ENCODE results near the gene PDE11A.

PDE11A gene

DNA sequence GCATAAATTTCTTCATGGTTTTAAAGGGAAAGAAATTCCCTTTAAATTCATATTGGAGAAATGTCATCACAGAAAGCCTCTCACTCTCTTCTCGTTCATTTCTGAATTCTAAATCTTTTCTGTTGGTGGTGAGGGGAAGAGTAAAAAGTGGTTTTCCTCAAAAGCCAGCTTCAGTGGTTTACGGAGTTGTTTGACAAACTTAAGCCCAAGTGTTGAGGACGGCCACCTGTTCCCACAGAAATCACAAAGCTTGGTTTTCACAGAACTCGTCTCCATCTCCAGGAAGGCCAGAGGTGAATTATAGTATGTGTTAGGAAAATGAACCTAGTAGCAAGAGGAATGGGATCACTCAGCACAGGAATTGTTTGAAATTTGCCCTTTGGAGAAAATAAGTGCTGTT is 316.2 kb downstream of the PDE11A start:
- DNase-seq (ENCODE audit: low read depth): no peak

DNA sequence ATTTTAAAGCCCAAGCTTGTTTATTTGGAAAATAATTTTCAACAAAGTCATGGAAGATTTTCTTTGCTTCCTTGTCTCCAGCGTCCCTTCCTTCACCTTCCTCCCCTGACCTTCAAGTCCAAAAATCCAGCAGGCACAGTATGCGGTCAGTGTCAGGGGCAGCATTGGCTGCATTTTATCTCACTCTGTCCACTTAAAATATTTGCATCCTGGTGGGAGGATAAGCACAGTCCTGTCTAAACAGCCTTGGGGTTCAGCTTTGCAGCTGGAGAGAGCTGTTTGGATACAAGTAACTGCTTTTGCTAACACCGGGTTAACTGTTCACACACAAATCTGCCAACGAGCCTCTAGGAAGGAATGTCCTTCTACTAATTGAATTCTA is 318.1 kb downstream of the PDE11A start:
- DNase-seq (ENCODE audit: low read depth): no peak

DNA sequence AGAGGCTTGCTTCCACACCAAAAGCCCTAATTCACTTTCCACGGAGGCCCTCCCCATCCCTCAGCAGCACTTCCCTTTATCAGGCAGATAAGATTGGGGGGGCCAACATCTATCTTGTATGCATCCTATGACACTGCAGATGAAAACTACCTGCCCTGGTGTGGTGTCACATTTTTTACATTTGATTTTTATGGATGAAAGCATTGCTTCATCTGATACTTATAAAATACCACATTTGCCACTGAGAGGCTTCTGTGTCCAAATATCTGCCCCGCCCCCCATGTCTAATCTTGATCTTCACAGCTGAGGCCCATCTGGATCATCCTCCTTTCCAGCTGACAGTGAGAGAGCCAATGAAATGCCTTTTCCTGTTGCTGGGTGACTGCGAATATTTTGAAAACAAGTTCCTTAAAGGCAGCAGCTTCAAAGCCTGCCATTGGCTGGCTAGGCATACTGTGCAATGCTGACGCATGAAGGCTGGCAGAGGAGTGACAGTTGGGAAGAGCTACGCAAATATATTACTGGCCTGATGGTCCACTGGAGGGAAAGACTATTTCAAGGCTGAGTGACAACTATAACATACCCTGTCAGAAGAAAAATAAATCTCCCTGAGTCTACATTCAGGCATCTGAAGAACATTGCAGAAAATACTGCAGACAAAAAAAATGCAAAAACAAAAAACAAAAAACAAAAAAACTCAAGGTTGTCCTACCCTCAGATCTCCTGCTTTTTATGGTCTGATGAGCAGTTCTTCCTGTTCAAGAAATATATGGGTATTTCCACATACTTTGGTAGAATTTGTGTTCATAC is 318.7 kb downstream of the PDE11A start:
- no peak for DNase-seq (ENCODE audit: low read depth)

DNA sequence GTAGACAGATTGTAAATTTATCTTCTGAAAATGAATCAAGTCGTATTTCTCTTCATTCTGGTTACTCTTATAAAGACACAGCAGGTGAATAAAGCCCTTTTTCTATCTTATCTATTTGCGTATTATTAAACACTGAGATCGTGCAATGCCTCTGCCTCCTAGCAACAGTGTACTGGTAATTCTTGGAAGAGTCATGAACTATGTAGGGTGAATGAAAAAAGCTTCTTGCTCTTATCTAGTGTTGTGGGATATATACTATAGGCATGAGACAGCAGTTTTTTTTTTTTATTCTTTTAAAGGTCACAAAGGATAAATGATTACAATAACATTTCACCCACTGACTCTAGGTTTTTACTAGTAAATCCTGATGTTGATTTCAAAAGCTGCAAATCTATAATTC is 324.2 kb downstream of the PDE11A start:
- no peak for DNase-seq (ENCODE audit: low read depth)

DNA sequence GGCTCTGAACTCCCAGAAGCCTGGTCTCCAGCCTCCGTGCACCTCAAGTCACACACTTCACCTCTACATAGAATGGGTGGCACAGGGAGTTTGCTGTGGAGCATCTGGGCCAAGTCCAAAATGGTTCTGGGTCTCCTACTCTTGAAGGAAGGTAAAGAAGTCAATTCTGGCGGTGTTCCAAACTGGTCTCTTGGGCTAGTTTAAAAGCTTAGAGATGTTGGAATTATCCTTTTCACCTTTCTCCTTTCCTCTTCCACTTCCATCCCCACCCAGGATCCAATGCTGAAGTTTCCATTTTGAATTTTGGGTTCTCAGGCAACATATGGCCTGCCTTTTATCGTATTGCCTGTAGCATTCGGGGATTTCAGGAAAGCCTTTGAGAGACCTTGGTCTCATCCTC is 325.2 kb downstream of the PDE11A start:
- no peak for DNase-seq (ENCODE audit: low read depth)

DNA sequence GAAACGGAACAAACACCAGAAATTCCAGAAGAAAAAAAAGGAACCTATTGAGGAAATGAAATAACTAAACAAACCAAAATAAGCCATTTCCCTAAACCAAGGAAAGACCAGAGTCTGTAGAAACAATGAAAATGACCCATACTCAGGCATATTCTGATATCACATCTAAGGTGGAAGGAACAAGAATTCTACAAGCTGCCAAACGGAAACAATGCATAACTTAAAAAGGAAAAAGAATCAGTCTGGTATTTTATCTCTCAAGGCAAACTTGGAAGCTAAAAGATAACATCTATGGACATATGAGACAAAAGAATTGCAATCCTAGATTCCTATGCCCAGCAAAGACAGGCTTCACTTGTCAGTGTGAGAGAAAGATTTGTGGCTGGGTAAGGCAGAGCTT is 326.2 kb downstream of the PDE11A start:
- DNase-seq (ENCODE audit: low read depth): no peak

DNA sequence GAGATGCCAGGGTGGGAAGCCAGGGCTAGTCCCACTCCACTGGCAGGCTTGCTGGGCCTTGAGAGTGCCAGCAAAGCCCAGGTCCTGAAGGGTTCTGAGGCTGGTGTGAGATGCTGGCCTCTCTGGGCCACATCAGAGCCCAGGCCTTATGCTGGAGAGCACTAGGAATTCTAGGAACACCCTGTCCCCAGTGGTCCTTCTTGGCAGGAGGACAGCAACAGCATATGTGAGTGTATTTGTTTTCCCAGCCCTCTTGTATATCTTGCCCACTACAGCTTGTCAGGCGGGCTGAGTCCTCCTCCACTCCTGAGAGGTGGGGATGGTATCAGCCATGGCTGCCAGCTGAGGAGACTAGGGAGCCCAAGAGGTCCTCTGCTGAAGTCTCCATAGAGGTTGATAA is 327.0 kb downstream of the PDE11A start:
- DNase-seq (ENCODE audit: low read depth): no peak

DNA sequence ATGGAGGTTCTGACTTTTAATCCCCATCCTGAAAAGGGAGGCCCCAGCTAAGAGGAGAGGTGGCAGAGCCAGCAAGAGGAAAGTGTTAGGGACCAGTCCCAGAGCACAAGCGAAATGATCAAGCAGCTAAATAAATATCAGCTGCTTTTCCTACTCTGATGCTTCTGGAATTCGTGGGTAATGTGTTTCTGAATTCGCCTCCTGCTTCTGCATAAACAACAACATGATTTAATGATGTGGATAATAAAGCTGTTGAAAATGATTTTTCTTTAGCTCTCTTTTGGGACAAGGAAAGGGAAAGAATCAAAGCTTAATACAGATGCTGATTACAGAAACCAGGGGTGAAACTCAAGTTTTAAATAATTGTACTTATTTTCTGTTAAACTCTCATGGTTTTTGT is 329.7 kb downstream of the PDE11A start:
- no peak for DNase-seq (ENCODE audit: low read depth)

DNA sequence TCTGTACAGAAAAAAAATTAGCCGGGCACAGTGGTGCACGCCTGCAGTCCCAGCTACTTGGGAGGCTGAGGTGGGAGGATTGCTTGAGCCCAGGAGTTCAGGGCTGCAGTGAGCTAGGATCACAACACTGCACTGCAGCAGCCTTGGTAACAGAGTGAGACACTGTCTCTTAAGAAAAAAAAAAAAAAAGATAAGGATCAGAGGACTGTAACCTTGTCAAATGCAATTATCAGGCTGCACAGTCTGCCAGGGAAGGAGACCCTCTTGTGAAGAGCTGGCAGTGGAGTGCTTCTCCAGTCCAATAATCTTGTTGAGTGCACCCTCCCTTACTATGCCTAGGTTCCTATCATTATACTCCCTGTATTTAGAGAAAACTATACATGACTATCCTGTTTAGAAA is 330.7 kb downstream of the PDE11A start:
- no peak for DNase-seq (ENCODE audit: low read depth)

DNA sequence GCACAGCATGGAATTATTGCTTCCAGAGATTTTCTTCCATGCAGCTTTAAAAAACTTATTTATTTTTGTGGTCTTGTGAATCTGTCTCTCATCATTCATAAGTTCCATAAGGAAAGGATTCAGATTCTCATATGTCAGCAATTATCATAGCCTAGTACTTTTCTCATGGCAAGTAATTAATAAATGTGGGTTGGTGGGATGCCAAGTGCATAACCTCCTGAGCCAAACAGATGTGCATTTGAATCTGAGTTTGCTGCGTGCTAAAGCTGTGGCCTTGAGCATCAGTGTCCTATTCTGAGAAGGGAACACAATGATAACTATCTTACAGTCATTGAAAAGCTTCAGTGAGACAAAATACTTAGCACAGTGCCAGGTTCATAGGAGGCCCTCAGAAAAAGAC is 331.9 kb downstream of the PDE11A start:
- no peak for DNase-seq (ENCODE audit: low read depth)

DNA sequence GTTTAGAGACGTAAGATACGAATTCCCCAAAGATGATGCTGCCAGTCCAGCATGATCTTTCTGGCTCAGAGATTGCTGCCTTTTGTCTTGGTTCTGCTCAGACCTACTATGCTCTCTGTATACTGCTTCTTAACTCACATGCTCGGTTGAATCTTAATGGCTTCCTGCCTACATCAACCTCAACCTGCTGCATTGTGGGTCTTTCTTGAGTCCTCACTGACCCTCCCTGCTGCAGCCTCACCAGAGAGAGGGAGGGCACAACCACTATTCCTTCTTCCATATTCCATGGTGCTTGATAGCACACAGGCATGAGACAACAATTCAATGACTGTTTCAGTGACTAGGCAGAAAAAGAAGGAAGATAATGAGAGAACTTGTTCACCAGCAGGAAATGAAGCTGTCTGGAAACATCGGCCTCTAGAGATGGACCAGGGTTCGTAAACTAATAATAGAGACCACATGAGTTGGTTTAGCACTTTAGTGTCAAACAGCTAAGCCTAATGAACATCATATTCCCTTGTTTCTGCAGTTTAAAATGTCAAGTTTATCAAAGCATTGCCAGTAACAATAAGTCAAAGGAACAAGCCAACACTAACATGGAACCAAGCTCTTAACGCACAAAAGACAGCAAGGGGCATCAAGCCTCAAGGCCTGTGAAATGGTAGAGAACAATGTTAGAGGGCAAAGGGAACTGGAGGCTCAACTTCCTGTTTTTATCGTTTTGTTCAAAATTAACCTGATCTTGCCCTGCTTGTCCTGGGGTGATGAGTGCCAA is 333.9 kb downstream of the PDE11A start:
- DNase-seq (ENCODE audit: low read depth): no peak

DNA sequence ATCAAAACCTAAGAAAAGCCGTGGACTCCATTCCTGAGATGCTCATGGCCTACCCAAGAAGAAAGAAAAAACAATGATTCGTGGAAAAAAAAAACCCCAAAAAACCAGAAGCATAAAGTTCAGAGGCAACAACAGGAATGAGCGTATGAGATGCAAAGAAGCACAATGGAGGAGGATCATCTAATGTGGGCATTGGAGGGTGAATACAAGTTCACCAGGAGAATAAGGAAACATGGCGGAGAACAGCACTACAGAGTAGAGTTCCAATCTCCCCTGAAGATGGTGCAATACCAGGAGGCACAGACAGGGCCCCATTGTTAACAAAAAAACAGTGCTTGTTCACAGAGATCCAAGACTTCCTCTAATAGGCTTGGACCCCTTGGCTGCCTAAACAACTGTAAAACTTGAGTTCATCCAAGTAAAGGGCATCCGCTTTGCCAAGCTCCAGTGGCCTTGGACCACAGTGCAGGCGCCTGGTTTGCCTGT is 337.2 kb downstream of the PDE11A start:
- DNase-seq (ENCODE audit: low read depth): no peak

DNA sequence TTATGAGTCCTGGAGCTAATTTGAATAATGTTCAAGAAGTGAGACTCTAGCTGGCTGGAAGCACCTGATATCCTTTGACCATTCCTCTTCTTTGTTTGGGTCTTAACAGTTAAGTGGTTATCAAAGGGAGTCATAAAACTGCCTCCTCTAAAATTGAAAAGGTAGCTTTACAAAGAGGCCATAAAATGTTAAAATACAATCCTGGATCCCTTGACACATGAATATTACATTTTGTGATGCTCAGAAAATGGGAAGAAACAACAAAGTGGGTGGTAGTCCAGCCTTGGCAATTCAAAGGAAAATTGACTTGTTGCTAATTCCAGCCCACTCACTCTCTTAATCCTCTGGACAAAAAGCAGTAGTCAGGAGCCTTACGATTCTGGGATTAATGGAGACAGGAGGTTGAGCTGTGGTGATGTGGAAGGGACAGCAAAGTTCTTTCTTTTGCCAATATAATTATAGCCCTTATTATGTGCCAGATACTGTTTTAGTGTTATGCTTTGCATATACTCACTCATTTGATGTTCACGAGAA is 339.2 kb downstream of the PDE11A start:
- no peak for DNase-seq (ENCODE audit: low read depth)

DNA sequence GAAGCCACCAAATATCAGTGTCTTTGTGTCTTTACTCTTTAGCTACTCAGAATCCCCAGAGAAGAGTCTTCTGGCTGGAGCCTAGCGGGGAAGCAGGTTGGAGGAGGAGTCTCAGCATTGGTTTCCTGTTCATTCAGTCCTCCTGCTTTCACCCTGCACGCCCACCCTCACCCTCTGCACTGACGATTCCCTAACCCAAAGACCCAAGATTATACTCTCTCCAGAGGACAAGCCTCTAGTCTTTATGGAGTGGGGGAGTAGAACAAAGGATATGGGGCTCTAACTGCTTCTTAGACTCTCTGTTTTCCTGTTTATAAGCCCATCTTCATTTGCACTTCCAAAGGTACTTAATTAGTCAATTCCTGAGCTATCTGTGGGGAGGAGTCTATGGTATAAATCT is 341.2 kb downstream of the PDE11A start:
- no peak for DNase-seq (ENCODE audit: low read depth)

DNA sequence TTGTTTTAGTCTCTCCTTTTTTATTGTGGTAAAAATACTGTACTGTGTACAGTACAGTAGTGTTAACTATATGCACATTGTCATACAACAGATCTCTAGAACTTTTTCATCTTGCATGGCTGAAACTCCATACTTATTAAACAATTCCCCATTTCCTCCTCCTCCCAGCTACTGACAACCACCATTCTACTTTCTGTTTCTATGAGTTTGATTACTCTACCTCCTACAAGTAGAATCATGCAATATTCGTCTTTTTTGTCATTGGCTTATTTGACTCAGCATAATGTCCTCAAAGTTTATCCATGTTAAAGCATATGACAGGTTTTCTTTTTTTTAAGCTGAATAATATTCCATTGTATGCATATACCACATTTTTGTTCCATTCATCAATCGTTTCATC is 341.8 kb downstream of the PDE11A start:
- no peak for DNase-seq (ENCODE audit: low read depth)

DNA sequence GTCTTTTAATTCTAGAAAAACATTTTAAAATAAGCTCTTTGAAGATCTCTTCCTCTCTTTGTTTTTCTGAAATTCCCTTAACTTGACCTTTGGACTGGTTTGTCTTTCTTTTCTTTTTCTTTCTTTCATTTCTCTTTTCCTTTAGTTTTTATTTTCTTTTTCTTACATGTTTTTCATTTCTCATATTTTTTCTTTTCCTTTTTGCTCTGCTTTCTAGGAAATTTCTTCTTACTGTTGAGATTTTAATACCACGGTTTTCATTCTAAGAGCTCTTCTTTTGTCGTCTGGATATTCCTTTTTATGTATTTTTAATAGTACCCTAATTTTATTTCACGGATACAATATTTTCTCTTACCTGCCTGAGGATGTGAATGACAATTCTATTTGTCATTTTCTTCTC is 342.2 kb downstream of the PDE11A start:
- no peak for DNase-seq (ENCODE audit: low read depth)

DNA sequence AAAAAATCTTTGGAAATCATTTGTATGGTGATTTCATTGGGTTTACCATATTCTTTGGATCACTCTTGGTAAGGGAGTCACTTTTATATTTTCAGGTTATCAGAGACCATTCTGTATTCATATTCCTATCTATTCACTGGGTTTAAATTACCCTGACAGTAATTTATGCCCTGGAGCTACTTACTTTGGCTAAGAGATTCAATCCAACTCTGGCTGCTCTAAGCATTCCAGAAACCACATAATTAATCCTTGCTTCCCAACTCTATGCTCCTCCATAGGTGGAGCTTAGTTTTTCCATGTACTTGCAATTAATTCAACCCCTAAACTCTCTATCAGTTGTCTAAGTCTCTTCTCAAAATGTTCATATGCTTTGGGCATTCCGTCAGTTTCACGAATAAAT is 343.7 kb downstream of the PDE11A start:
- no peak for DNase-seq (ENCODE audit: low read depth)

DNA sequence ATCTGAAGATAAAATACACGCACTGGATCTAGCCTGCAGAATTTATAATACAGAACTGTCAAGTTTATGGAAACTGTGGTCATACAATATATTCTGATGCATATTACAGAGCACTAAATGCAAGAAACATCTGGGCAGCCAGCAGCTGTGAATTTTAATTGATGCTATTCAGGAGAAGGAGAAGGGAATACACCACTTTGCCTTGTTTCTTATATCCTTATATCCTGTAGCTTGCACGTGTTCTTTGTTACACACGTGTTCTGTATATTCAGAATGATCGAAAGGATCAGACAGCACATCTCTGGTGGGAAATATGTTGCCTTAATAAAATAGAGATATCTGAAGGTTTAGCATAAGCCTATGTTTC is 344.2 kb downstream of the PDE11A start:
- DNase-seq (ENCODE audit: low read depth): no peak

DNA sequence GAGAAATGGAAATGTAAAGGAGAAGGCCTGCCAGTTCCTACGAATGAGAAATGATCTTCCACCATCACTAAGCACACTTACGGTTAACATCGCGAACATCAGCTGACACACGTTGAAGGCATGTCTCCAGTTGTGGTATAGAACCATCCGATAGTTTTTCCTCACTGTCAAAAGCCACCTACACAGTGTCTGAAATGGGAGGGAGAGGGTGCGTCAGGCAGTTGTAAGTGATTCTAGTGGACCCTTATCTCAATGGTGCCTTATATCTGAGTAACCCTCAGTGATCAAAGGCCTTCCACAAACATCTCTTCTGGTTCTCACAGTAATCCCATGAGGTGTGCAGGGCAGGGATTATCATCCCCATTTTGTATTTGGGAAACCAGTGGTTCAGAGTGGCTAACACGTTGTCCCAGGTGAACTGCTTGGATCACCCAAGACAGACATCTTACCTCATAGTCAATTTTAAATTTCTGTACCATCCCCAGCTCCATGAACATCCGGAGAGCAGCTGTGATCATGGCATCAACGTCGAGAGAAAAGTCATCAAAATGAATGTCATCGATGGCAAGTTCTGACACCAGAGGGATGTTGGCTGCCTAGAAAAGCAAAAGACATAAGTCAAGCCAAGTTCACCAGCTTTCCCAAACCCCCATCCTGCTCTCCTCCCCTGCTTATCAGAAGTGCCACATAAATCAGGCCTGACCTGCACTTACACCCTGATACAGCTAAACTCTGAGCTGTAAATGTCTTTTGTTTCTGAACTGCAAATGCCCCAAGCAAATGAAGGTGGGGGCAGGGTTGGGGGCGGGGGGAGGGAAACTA is 344.8 kb downstream of the PDE11A start:
- DNase-seq (ENCODE audit: low read depth): no peak

DNA sequence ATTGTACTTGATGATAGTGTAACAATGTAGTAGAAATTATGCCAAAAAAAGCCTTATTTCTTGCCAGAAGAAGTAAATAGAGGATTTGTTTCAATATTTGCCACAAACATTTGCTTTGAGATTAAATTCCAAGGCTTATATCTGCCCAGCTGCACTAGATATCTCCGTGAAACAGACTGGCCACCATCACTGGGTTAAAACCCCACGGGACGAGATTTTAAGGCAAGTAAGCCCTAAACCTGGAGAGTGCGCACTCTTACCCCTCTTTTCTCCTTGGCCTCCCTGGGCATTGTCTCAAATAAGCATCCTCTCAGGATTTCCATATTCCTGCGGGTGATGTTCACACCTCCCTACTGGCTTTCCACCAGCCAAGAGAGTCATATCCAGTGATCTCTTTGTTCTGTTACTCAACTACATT is 345.6 kb downstream of the PDE11A start:
- no peak for DNase-seq (ENCODE audit: low read depth)

DNA sequence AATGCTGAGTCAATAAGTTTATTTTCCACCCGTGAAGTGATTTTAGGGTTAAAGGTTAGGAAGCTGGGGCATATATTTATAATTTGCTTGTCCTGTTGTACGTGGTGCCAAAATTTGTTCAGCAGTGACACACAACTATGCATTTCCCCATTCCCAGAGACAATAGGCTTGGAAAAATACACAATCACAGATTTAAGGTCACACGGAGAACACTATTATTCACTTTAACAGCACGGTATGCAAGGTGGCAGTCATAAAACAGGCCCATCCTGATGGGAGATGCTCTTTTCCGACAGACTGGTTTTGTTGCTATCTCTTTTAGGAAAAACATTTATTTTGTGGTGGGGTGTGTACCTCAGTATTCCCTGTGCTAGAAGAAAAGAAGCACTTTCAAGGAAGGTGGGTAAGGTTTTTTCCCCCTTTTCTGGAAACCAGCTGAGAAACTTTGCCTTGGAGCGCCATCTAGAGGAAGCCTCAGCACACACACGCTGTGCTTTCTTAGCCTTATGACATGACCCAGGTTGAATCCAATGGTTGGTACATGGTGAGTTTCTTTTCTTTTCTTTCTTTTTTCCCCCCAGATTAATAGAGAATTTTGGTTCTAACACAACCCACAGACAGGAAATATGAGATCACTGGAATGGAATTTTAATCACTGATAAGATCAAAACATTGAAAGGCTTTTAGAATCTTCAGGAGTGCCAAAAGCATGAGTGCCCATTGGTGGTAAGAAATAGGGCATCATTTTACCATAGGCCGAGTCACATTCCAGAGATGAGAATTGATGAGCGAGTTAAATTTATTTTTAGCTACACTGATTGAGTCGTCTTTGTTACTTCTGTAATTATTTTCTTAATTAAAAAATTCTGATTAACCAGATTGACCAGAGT is 347.9 kb downstream of the PDE11A start:
- no peak for DNase-seq (ENCODE audit: low read depth)

Data from stimulated activated CD4-positive, alpha-beta T cell treated with anti-CD3 and anti-CD28 coated beads, Interleukin-2, amount 100 ng/mL, for 4 hours (primary cell).